ENCODE results near the gene CPED1.

GRCh38 chr7:121103579-121103978, 115.1 kb downstream of the CPED1 start:
- TF ChIP-seq CTCF (IDR thresholded peaks at IDR 0.05) (no peak), POLR2A (IDR thresholded peaks at IDR 0.05) (no peak)
